Bronchial epithelial cell (primary cell): Measurements from ENCODE around the gene FBXO2. TPM values are rescaled to one million over a fixed set of nuclear protein-coding genes. Genes with fewer than 3 reads are reported as not detected.

Source experiments
- DNase-seq: peaks from one replicate; pipeline ENCODE4 v3.0.0-alpha.2; 2010; ENCODE audit warnings: low read depth
- FAIRE-seq: peaks from 2 replicates; lab custom pipeline; 2011; peaks lifted over from hg19 to GRCh38; lab: Jason Lieb, UNC
- H3K27me3 ChIP-seq: 2 replicates; pipeline ENCODE4 v1.5.1; 2011; ENCODE audit warnings: low read length; ENCODE audit not compliant: control insufficient read depth, insufficient read depth
- H3K36me3 ChIP-seq: 2 replicates; pipeline ENCODE4 v1.5.1; 2011; ENCODE audit warnings: low read length; ENCODE audit not compliant: control insufficient read depth, insufficient read depth
- H3K4me3 ChIP-seq: 2 replicates; pipeline ENCODE4 v1.5.1; 2011; ENCODE audit warnings: mild to moderate bottlenecking, low read depth, low read length, control low read depth
- total RNA-seq: library from RNA; depleted of rRNA; stranded (reverse); fragments of >200 nt; gene quantifications from 2 replicates; pipeline ENCODE4 v1.2.1, GENCODE V29; 2014
- TF ChIP-seq, protein P1 (sequence below): IDR thresholded peaks from 2 replicates; pipeline ENCODE4 v1.5.1; 2011; ENCODE audit warnings: mild to moderate bottlenecking, moderate library complexity, low read length, control low read depth, inconsistent platforms; ENCODE audit not compliant: insufficient read depth, severe bottlenecking

FBXO2 gene
- total RNA-seq, 1 donor from 2014 or later, result 49.5 TPM

DNA sequence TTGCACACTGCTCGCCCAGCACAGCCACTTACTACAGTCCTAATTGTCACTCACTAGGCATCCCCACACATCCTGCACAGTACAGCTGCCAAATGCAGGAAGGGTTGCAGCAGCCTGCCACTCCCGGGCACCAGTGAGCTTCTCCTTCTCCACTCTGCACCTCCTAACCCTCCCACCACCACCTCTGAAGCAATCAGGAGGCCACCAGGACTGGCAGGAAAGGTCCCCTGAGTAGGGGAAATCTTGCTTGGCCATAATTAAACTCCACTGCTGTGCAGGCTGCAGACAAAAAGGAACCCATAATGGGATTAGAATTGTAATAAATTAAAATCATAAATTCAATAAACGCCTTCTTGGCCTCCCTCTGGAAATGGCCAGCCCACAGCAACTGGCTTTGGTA lies 31.8 kb downstream of the FBXO2 start:
- DNase-seq (no peak), FAIRE-seq (no peak)
- Histone ChIP-seq H3K4me3 (no peak overlapping the region), H3K36me3 (no peaks in the 10 kb centered on the region), H3K27me3 (no peaks in the 10 kb centered on the region)
- TF ChIP-seq, protein P1, sequence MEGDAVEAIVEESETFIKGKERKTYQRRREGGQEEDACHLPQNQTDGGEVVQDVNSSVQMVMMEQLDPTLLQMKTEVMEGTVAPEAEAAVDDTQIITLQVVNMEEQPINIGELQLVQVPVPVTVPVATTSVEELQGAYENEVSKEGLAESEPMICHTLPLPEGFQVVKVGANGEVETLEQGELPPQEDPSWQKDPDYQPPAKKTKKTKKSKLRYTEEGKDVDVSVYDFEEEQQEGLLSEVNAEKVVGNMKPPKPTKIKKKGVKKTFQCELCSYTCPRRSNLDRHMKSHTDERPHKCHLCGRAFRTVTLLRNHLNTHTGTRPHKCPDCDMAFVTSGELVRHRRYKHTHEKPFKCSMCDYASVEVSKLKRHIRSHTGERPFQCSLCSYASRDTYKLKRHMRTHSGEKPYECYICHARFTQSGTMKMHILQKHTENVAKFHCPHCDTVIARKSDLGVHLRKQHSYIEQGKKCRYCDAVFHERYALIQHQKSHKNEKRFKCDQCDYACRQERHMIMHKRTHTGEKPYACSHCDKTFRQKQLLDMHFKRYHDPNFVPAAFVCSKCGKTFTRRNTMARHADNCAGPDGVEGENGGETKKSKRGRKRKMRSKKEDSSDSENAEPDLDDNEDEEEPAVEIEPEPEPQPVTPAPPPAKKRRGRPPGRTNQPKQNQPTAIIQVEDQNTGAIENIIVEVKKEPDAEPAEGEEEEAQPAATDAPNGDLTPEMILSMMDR, result no peak

DNA sequence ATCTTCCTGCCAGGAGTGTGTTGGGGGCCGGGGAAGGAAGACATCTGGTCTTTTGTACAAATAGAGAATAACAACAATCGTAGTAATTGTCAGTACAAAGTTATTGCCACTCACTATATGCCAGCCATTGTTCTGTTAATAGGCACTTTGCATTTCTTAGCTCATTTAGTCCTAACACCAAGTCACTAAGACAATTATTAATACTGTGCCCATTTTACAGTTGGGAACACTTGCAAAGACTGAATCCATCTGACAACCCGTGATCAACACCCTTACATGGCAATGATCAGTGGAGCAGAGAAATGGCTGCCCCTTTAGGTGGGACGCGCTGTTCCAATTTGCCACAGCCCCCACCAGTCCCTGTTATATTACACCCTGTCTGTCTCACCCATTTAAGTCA lies 33.3 kb downstream of the FBXO2 start:
- DNase-seq (no peak), FAIRE-seq (peak; percentile 13)
- H3K4me3 ChIP-seq, result no peak overlapping the region
- TF ChIP-seq, protein P1, result no peak
- no peaks in the 10 kb centered on the region for H3K27me3 ChIP-seq
- no peaks in the 10 kb centered on the region for H3K36me3 ChIP-seq

DNA sequence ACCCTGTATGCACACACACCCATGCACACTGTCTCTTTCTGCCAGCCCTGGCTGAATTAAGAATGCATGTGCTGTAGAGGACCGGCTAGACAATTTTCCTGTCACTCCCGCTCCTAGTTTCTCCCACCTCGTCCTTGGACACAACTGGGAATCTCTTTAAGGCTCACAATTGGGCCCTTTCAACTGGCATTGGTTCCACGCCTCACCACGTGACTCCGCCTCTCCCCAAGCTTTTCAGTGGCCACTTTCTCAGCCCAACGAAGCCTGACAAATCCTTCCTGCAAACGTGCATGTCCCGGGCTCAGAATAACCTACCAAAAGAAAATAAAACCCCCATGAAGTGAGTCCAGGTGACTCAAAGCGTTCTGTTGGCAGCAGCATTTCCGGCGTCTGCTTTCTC lies 33.8 kb downstream of the FBXO2 start:
- no peaks in the 10 kb centered on the region for H3K36me3 ChIP-seq
- H3K27me3 ChIP-seq, result no peaks in the 10 kb centered on the region
- no peak for DNase-seq
- TF ChIP-seq, protein P1, result no peak
- FAIRE-seq, result no peak
- no peak overlapping the region for H3K4me3 ChIP-seq

DNA sequence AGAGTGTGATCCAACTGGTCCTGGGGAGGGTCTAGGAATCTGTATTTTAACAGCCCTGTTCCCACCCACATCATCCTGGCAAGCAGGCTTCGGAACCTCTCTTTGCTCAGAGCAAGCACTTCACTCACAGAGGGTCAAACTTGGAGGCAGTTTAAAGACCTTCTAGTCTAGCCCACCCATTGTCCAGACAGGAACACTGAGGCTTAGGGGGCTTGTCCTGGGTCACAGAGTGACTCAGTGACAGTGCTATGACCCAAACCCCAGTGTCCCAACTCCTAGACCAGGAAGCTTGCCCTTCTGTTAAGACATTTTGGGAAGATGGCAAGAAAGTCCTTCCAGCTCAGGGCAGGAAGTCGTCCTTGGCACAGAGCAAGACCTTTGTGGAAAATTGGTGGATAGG lies 36.5 kb downstream of the FBXO2 start:
- Histone ChIP-seq H3K27me3 (no peaks in the 10 kb centered on the region), H3K36me3 (no peaks in the 10 kb centered on the region), H3K4me3 (no peak overlapping the region)
- DNase-seq, result no peak
- no peak for FAIRE-seq
- TF ChIP-seq, protein P1, result no peak

DNA sequence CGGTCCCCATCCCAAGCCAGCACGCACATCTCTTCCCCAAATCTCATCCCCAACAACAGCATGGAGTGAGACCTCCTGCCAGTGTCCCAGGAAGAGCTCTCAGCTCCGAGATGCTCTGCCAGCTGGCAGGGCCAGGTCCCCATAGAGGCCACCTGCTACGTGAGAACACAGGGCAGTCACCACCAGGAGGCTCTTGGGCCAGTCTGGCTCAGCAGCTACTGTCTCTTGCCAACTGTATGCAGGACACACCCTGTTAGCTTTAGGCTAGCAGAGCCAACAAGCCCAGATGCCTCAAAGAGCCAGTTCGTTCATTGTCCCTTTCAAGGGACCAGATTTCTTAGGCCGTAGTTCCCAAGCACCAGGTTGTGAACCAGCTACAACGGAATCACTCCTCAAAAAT lies 36.9 kb downstream of the FBXO2 start:
- FAIRE-seq (no peak), DNase-seq (no peak)
- no peaks in the 10 kb centered on the region for H3K27me3 ChIP-seq

DNA sequence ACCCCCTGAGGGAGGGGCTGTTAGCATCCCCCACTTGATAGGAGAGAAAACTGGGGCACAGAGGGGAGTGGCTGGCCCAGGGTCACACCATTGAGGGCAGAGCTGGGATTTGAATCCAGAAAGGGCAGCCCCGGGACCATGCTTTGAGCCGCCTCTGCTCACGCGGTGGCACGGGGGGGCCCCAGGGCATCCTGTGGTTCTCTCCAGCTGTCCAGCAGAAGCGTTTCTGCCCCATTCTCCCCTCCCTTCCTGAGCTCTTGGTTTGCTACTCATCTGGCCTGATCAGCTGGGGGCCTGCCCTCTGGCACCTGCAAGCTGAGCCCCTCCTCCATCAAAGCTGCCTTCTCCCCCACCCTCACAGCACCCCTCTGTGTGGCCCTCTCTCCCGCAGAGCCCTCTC lies 37.5 kb downstream of the FBXO2 start:
- Histone ChIP-seq H3K4me3 (no peak overlapping the region), H3K36me3 (no peaks in the 10 kb centered on the region), H3K27me3 (no peaks in the 10 kb centered on the region)
- TF ChIP-seq, protein P1, result no peak
- FAIRE-seq (no peak), DNase-seq (no peak)

More for the DNA sequence above, 36.9 kb downstream of the FBXO2 start:
- TF ChIP-seq, protein P1, result no peak
- H3K4me3 ChIP-seq, result no peak overlapping the region
- no peaks in the 10 kb centered on the region for H3K36me3 ChIP-seq
